Psoas muscle (tissue), 8 donors: ENCODE data around the gene SULF2. TPM values are rescaled to one million over a fixed set of nuclear protein-coding genes. Genes with fewer than 3 reads are reported as not detected.

Source experiments
- ATAC-seq, 4 donors: fragments of 200-7000 bp; cut with Tn5 transposase; one replicate each; pipeline ENCODE4 v1.9.1; 2020; ENCODE audit warnings: moderate library complexity in 3 of 4, mild to moderate bottlenecking in 2 of 4
- DNase-seq, 2 donors: peaks; one replicate each; pipeline ENCODE4 v3.0.0-alpha.2; 2020
- H3K27ac ChIP-seq: fragments of 200-600 bp; one replicate; pipeline ENCODE4 v1.8.0; 2022
- H3K27me3 ChIP-seq, 3 donors: fragments of 200-600 bp in 1 of 3; one replicate each; pipeline versions ENCODE4 v1.6.1 to v1.8.0; 2013 to 2022; ENCODE audit warnings: low read length in 2 of 3, mild to moderate bottlenecking in 2 of 3, moderate library complexity in 1 of 3; ENCODE audit not compliant: insufficient read depth in 3 of 3
- H3K36me3 ChIP-seq, 2 donors: fragments of 200-600 bp in 1 of 2; one replicate each; pipeline versions ENCODE4 v1.6.1 to v1.8.0; 2013 to 2022; ENCODE audit warnings: low read depth in 1 of 2, mild to moderate bottlenecking in 1 of 2, moderate library complexity in 1 of 2; ENCODE audit not compliant: insufficient read depth in 1 of 2
- H3K4me1 ChIP-seq: fragments of 200-600 bp; one replicate; pipeline ENCODE4 v1.8.0; 2022
- H3K4me3 ChIP-seq: fragments of 200-600 bp; one replicate; pipeline ENCODE4 v1.8.0; 2022; ENCODE audit warnings: mild to moderate bottlenecking
- H3K9me3 ChIP-seq: fragments of 200-600 bp; one replicate; pipeline ENCODE4 v1.8.0; 2022
- CTCF ChIP-seq: fragments of 200-600 bp; IDR thresholded peaks from one replicate; pipeline ENCODE4 v1.8.0; 2022; ENCODE audit warnings: antibody characterized with exemption
- WGBS, 3 donors: extraction: QIAGEN DNeasy Blood & Tissue Kit; methylation state at CpG; one replicate each; pipeline versions ENCODE4 v1.1.6 to v1.1.7; 2013; 5-methylcytosine and 5-hydroxymethylcytosine counted together
- intact Hi-C, 2 donors: fragments of 100-400 bp; cut with DNase I; formaldehyde crosslinking; loops; one replicate each; pipeline versions ENCODE4 v1.11.0 to v1.14.2; 2022
- polyA plus RNA-seq, 3 donors: library from polyadenylated mRNA; stranded (reverse); fragments of 200-250 nt; gene quantifications; one replicate each; pipeline ENCODE4 v1.2.3, GENCODE V29; 2013
- total RNA-seq, 4 donors: library from RNA; stranded (reverse); fragmentation: NEBNext Ultra II Directional in 2 of 4; extraction: Animal tissue kit (Norgen Biotek cat#: 25700) in 2 of 4; gene quantifications; one replicate each; pipeline versions ENCODE4 v1.2.1 to v1.2.4, GENCODE V29; 2021 to 2023
- donor health status: healthy with polysubstance abuse.
- donor health status: DM: no; HTN: no; CAD: no; lungs with moderate emphysema.
- donor health status: Bipolar disorder and iron deficiency.
- donor health status: healthy.
- donor health status: DM: yes; HTN: yes; CAD: no.
- donor health status: DM: no; HTN: no; CAD: no.
- donor health status: DM: no; HTN: no; CAD: no.
- donor health status: DM: yes; HTN: yes; CAD: no.

Gene SULF2
- total and polyA plus RNA-seq, 7 donors: 5.3 to 23.3 (median 11.6) TPM

- 95 to 100% (median 97%) methylated on average over 1 of the region's 1 CpG for whole genome bisulfite sequencing, 3 donors
- ATAC-seq: no peak
- Histone ChIP-seq H3K4me3 (no peak overlapping the region), H3K9me3 (no peaks in the 10 kb centered on the region), H3K4me1 (no peaks in the 10 kb centered on the region), H3K36me3 (peaks cover 7 to 87% of the 10 kb centered on the region in 2 donors), H3K27me3 (no peaks in the 10 kb centered on the region), H3K27ac (no peak overlapping the region)
- TF ChIP-seq CTCF: no peak
- intact Hi-C loops: no loop called here
- DNase-seq: no peak
These were observed 130.9 kb downstream of the SULF2 start for GRCh38 chr20:47654370-47654769.

GRCh38 chr20:47653869-47654268 lies 131.4 kb downstream of the SULF2 start:
- intact Hi-C loops: no loop called here
- WGBS, 3 donors: 72 to 76% (median 75%) methylated on average over 2 of the region's 2 CpGs
- no peak for DNase-seq
- Histone ChIP-seq H3K9me3 (no peaks in the 10 kb centered on the region), H3K36me3 (peaks cover 7 to 92% of the 10 kb centered on the region in 2 donors), H3K4me3 (no peak overlapping the region), H3K27ac (no peak overlapping the region), H3K27me3 (no peaks in the 10 kb centered on the region), H3K4me1 (no peaks in the 10 kb centered on the region)
- no peak for TF ChIP-seq CTCF
- ATAC-seq: no peak

DNA sequence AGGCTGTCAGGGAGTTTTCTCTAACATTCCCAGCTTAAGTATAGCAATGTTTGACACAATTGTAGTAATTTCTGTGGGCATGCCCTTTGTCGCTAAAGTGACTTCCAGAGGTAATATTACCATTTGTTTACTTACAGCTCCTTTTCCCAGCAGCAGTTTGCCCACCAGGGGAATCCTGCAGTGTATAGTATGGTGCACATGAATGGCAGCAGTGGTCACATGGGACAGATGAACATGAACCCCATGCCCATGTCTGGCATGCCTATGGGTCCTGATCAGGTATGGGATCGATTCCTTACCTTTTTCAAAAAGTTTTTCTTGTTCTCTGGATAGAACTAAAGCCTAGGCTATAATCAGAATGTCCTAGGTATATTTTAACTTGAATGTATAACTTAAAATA lies 132.5 kb downstream of the SULF2 start:
- H3K27ac ChIP-seq: no peak overlapping the region
- no peak overlapping the region for H3K4me3 ChIP-seq
- no peaks in the 10 kb centered on the region for H3K27me3 ChIP-seq
- DNase-seq: no peak
- 96 to 98% (median 97%) methylated on average over 2 of the region's 2 CpGs for WGBS, 3 donors
- no peak for TF ChIP-seq CTCF
- peaks cover 7 to 97% of the 10 kb centered on the region in 2 donors for H3K36me3 ChIP-seq
- no peak for ATAC-seq
- no peaks in the 10 kb centered on the region for H3K9me3 ChIP-seq
- intact Hi-C loops: no loop called here
- H3K4me1 ChIP-seq: no peaks in the 10 kb centered on the region

GRCh38 chr20:47652301-47652700 lies 133.0 kb downstream of the SULF2 start:
- no peaks in the 10 kb centered on the region for H3K9me3 ChIP-seq
- 74 to 80% (median 79%) methylated on average over 3 of the region's 3 CpGs for WGBS, 3 donors
- H3K27ac ChIP-seq: no peak overlapping the region
- intact Hi-C loops: no loop called here
- H3K4me1 ChIP-seq: no peaks in the 10 kb centered on the region
- H3K27me3 ChIP-seq: no peaks in the 10 kb centered on the region
- H3K4me3 ChIP-seq: no peak overlapping the region
- DNase-seq (no peak), ATAC-seq (no peak)
- TF ChIP-seq CTCF: no peak
- H3K36me3 ChIP-seq: peaks cover 7 to 97% of the 10 kb centered on the region in 2 donors

- H3K9me3 ChIP-seq: no peaks in the 10 kb centered on the region
- ATAC-seq (no peak), DNase-seq (no peak)
- TF ChIP-seq CTCF: no peak
- intact Hi-C loops: no loop called here
- no peak overlapping the region for H3K4me3 ChIP-seq
- H3K27ac ChIP-seq: no peak overlapping the region
- no peaks in the 10 kb centered on the region for H3K27me3 ChIP-seq
- no peaks in the 10 kb centered on the region for H3K4me1 ChIP-seq
- WGBS, 3 donors: 86 to 90% (median 89%) methylated on average over 6 of the region's 6 CpGs
- peaks cover 11 to 99% of the 10 kb centered on the region in 2 donors for H3K36me3 ChIP-seq
These were observed 136.3 kb downstream of the SULF2 start for GRCh38 chr20:47648943-47649342.
